Neural cell (in vitro differentiated cells): Measurements from ENCODE around the gene CCDC87. TPM values are rescaled to one million over a fixed set of nuclear protein-coding genes. Genes with fewer than 3 reads are reported as not detected.

ENCODE experiments used
- H2AFZ ChIP-seq: fragments of 200-600, 300-800 bp; sonication (generic), shearing (Covaris generic); 2 replicates; pipeline ENCODE4 v1.6.0; 2014; ENCODE audit warnings: low read depth, mild to moderate bottlenecking, antibody characterized with exemption, low read length, moderate library complexity
- H3F3A ChIP-seq: fragments of 200-600 bp; shearing (Covaris generic); 2 replicates; pipeline ENCODE4 v1.6.1; 2016; ENCODE audit warnings: mild to moderate bottlenecking, moderate library complexity, mixed read lengths, antibody characterized with exemption, low read length; ENCODE audit not compliant: insufficient read depth, poor library complexity, severe bottlenecking
- H3K27ac ChIP-seq: fragments of 200-600, 300-800 bp; sonication (generic), shearing (Covaris generic); 2 replicates; pipeline ENCODE4 v1.5.1; 2014; ENCODE audit warnings: mild to moderate bottlenecking, low read length, moderate library complexity
- H3K27me3 ChIP-seq: fragments of 300-800, 200-600 bp; sonication (generic), shearing (Covaris generic); 2 replicates; pipeline ENCODE4 v1.6.0; 2014; ENCODE audit warnings: mild to moderate bottlenecking, low read depth, low read length, moderate library complexity; ENCODE audit not compliant: insufficient read depth
- H3K36me3 ChIP-seq: fragments of 300-800, 200-600 bp; sonication (generic), shearing (Covaris generic); 2 replicates; pipeline ENCODE4 v1.5.1; 2014; ENCODE audit warnings: mild to moderate bottlenecking, antibody characterized with exemption, low read length, moderate library complexity; ENCODE audit not compliant: insufficient read depth
- H3K4me2 ChIP-seq: fragments of 300-800, 200-600 bp; sonication (generic), shearing (Covaris generic); 2 replicates; pipeline ENCODE4 v1.6.0; 2014; ENCODE audit warnings: mild to moderate bottlenecking, low read length
- H3K4me3 ChIP-seq: fragments of 300-800, 200-600 bp; sonication (generic), shearing (Covaris generic); 2 replicates; pipeline ENCODE4 v1.5.1; 2014; ENCODE audit warnings: mild to moderate bottlenecking, low read length, moderate library complexity
- H3K79me2 ChIP-seq: fragments of 200-600 bp; shearing (Covaris generic); replicated peaks from 2 replicates; pipeline ENCODE4 v1.6.0; 2014; ENCODE audit warnings: mild to moderate bottlenecking, low read length, moderate library complexity; ENCODE audit not compliant: insufficient read depth
- H3K9ac ChIP-seq: fragments of 300-800, 200-600 bp; sonication (generic), shearing (Covaris generic); 2 replicates; pipeline ENCODE4 v1.6.1; 2016; ENCODE audit warnings: mild to moderate bottlenecking, low read length, mixed read lengths
- H3K9me2 ChIP-seq: fragments of 200-600 bp; shearing (Covaris generic); 2 replicates; pipeline ENCODE4 v1.6.1; 2016; ENCODE audit warnings: mild to moderate bottlenecking, low read length, mixed read lengths; ENCODE audit not compliant: insufficient read depth
- H3K9me3 ChIP-seq: fragments of 200-600, 300-800 bp; sonication (generic), shearing (Covaris generic); 2 replicates; pipeline ENCODE4 v1.6.1; 2016; ENCODE audit warnings: mild to moderate bottlenecking, mixed run types, low read length, moderate library complexity, mixed read lengths
- H4K20me1 ChIP-seq: fragments of 200-600 bp; shearing (Covaris generic); 2 replicates; pipeline ENCODE4 v1.6.1; 2016; ENCODE audit warnings: mild to moderate bottlenecking, mixed run types; ENCODE audit not compliant: insufficient read depth
- CTCF ChIP-seq: fragments of 450-650 bp; IDR thresholded peaks from 2 replicates; pipeline ENCODE4 v1.5.1; 2014; ENCODE audit warnings: antibody characterized with exemption, mild to moderate bottlenecking, moderate library complexity; ENCODE audit not compliant: poor library complexity, severe bottlenecking
- EP300 ChIP-seq: fragments of 450-650 bp; conservative IDR thresholded peaks from 2 replicates; pipeline ENCODE4 v1.6.1; 2014; ENCODE audit warnings: antibody characterized with exemption, mild to moderate bottlenecking, moderate library complexity; ENCODE audit not compliant: poor library complexity, severe bottlenecking
- EZH2 ChIP-seq: fragments of 200-600, 300-800 bp; shearing (Covaris generic), sonication (generic); IDR thresholded peaks from 2 replicates; pipeline ENCODE4 v1.6.1; 2014; ENCODE audit warnings: antibody characterized with exemption, low read length, borderline replicate concordance, mild to moderate bottlenecking; ENCODE audit not compliant: insufficient read depth, poor library complexity, severe bottlenecking
- MXI1 ChIP-seq: fragments of 450-650 bp; conservative IDR thresholded peaks from 2 replicates; pipeline ENCODE4 v1.6.1; 2014; ENCODE audit warnings: antibody characterized with exemption, mild to moderate bottlenecking; ENCODE audit not compliant: poor library complexity, severe bottlenecking
- POLR2AphosphoS5 ChIP-seq: IDR thresholded peaks from 2 replicates; pipeline ENCODE4 v1.6.1; 2012
- RAD21 ChIP-seq: fragments of 450-650 bp; conservative IDR thresholded peaks from 2 replicates; pipeline ENCODE4 v1.6.1; 2014; ENCODE audit warnings: antibody characterized with exemption, mild to moderate bottlenecking, moderate library complexity
- REST ChIP-seq: IDR thresholded peaks from 2 replicates; pipeline ENCODE4 v1.6.1; 2012; ENCODE audit warnings: borderline replicate concordance
- SMC3 ChIP-seq: fragments of 450-650 bp; conservative IDR thresholded peaks from 2 replicates; pipeline ENCODE4 v1.6.1; 2014; ENCODE audit warnings: antibody characterized with exemption, mild to moderate bottlenecking, moderate library complexity; ENCODE audit not compliant: poor library complexity
- TAF1 ChIP-seq: IDR thresholded peaks from 2 replicates; pipeline ENCODE4 v1.6.1; 2012; ENCODE audit warnings: low read depth
- polyA plus RNA-seq: library from polyadenylated mRNA; depleted of rRNA; stranded (reverse); fragments of >200 nt; gene quantifications from 2 replicates; pipeline ENCODE4 v1.2.3, GENCODE V29; 2014

Gene CCDC87
- polyA plus RNA-seq, 1 donor from 2014 or later = not detected

GRCh38 chr11:66570079-66570849 lies 22.6 kb downstream of the CCDC87 start:
- no peaks in the 10 kb centered on the region for H3K36me3 ChIP-seq
- TF ChIP-seq EP300 (peak; percentile 97), EZH2 (no peak), REST (peak; percentile 92), RAD21 (no peak), SMC3 (peak; percentile 16), TAF1 (peak; percentile 81), POLR2AphosphoS5 (peak; percentile 64), MXI1 (no peak), CTCF (no peak)
- H3K4me3 ChIP-seq = peak overlapping the region; percentile 49
- H3F3A ChIP-seq = no peaks in the 10 kb centered on the region
- H3K9ac ChIP-seq = peak overlapping the region; percentile 69
- no peaks in the 10 kb centered on the region for H3K27me3 ChIP-seq
- H2AFZ ChIP-seq = peak overlapping the region; percentile 24
- no peaks in the 10 kb centered on the region for H4K20me1 ChIP-seq
- H3K9me2 ChIP-seq = no peaks in the 10 kb centered on the region
- peak overlapping the region; percentile 55 for H3K4me2 ChIP-seq
- peak overlapping the region; percentile 99 for H3K27ac ChIP-seq
- H3K79me2 ChIP-seq = no peaks in the 10 kb centered on the region
- H3K9me3 ChIP-seq = no peaks in the 10 kb centered on the region

GRCh38 chr11:66569076-66569475 lies 23.8 kb downstream of the CCDC87 start:
- peak overlapping the region; percentile 12 for H3K9ac ChIP-seq
- TF ChIP-seq EP300 (no peak), REST (no peak), MXI1 (no peak), POLR2AphosphoS5 (no peak), TAF1 (no peak), RAD21 (no peak), EZH2 (no peak), SMC3 (no peak), CTCF (no peak)
- no peaks in the 10 kb centered on the region for H3K9me2 ChIP-seq
- no peak overlapping the region for H3K4me2 ChIP-seq
- no peak overlapping the region for H3K4me3 ChIP-seq
- no peaks in the 10 kb centered on the region for H3K36me3 ChIP-seq
- no peaks in the 10 kb centered on the region for H3K27me3 ChIP-seq
- peak overlapping the region; percentile 99 for H3K27ac ChIP-seq
- H3K79me2 ChIP-seq = no peaks in the 10 kb centered on the region
- H3K9me3 ChIP-seq = no peaks in the 10 kb centered on the region
- H4K20me1 ChIP-seq = no peaks in the 10 kb centered on the region
- no peaks in the 10 kb centered on the region for H3F3A ChIP-seq
- H2AFZ ChIP-seq = no peak overlapping the region
